K562 (cell line): Measurements from ENCODE around the gene PLEKHN1.

Experiments used
- CTCF ChIP-seq, 3 experiments: IDR thresholded peaks in 2 of 3; conservative IDR thresholded peaks in 1 of 3; 2 replicates each; pipeline ENCODE4 v1.5.1; 2011 to 2012; ENCODE audit warnings: low read length in 3 of 3, mild to moderate bottlenecking in 3 of 3, control low read depth in 2 of 3, improper control_type of control experiment in 1 of 3, inconsistent platforms in 1 of 3, low read depth in 1 of 3, mixed read lengths in 1 of 3, moderate library complexity in 1 of 3; ENCODE audit not compliant: insufficient read depth in 2 of 3
- DACH1 ChIP-seq: fragments of 450-650 bp; IDR thresholded peaks from 2 replicates; pipeline ENCODE4 v1.6.1; 2018; ENCODE audit not compliant: partially characterized antibody
- MBD1 ChIP-seq: fragments of 250-450 bp; sonication (Bioruptor Pico); IDR thresholded peaks from 2 replicates; pipeline ENCODE4 v1.8.0; 2022; ENCODE audit warnings: inconsistent platforms
- PHF8 ChIP-seq: fragments of 200-600 bp; sonication (generic); IDR thresholded peaks from 2 replicates; pipeline ENCODE4 v1.6.1; 2012; ENCODE audit warnings: mixed run types, mild to moderate bottlenecking, inconsistent platforms, low read length, moderate library complexity, borderline replicate concordance
- POLR2AphosphoS5 ChIP-seq: IDR thresholded peaks from 2 replicates; pipeline ENCODE4 v1.6.1; 2011; ENCODE audit warnings: mild to moderate bottlenecking, low read depth, low read length, moderate library complexity; ENCODE audit not compliant: control insufficient read depth, insufficient read depth
- ZFP1 ChIP-seq: fragments of 450-650 bp; formaldehyde crosslinking; IDR thresholded peaks from 2 replicates; pipeline ENCODE4 v1.4.0; 2020; ENCODE audit warnings: mild to moderate bottlenecking, mixed read lengths
- ZNF592 ChIP-seq: fragments of 450-650 bp; IDR thresholded peaks from 2 replicates; pipeline ENCODE4 v1.6.1; 2017; ENCODE audit warnings: antibody characterized with exemption, mild to moderate bottlenecking

- TF ChIP-seq PHF8 (no peak), DACH1 (no peak), MBD1 (CRISPR knock-in tag) (no peak), ZNF592 (no peak), ZFP1 (CRISPR knock-in tag) (no peak), CTCF (IDR thresholded peaks at IDR 0.05 in 2 of 3, conservative IDR thresholded peaks at IDR 0.05 in 1 of 3; ENCODE audit: insufficient read depth in 2 of 3, low read depth in 1 of 3, low read length in 3 of 3) (no peak), POLR2AphosphoS5 (no peak)
These were observed 25.2 kb upstream of the PLEKHN1 start for GRCh38 chr1:941015-941587.
